Endothelial cell of umbilical vein (primary cell): ENCODE measurements around the gene FGD5. TPM values are rescaled to one million over a fixed set of nuclear protein-coding genes. Genes with fewer than 3 reads are reported as not detected.

Experiments
- BruUV-seq: library from RNA; stranded (reverse); fragments of 400-500 nt; replicated peaks from 2 replicates; lab custom pipeline; 2021; lab: Mats Ljungman, UMichigan
- CTCF ChIA-PET: fragments of 300-600, 350-600 bp; sonication (Branson Sonifier 250); formaldehyde crosslinking; loops from one replicate; lab custom pipeline; 2021; ENCODE audit warnings: antibody characterized with exemption, inconsistent platforms; lab: Charles Lee
- POLR2A ChIA-PET: fragments of 300-600, 350-600 bp; sonication (Branson Sonifier 250); formaldehyde crosslinking; loops from one replicate; lab custom pipeline; 2021; ENCODE audit warnings: antibody characterized with exemption, inconsistent platforms; lab: Charles Lee
- DNase-seq: peaks from one replicate; pipeline ENCODE4 v3.0.0-alpha.2; 2011; ENCODE audit warnings: low read depth, low spot score
- FAIRE-seq: peaks from 2 replicates; lab custom pipeline; 2011; peaks lifted over from hg19 to GRCh38; lab: Jason Lieb, UNC
- H2AFZ ChIP-seq: 2 replicates; pipeline ENCODE4 v1.6.0; 2012; ENCODE audit warnings: low read depth, low read length, control low read depth, inconsistent platforms
- H3K27ac ChIP-seq: 2 replicates; pipeline ENCODE4 v1.5.1; 2011; ENCODE audit warnings: low read depth, mild to moderate bottlenecking, control low read depth, low read length, moderate library complexity; ENCODE audit not compliant: insufficient read depth
- H3K27me3 ChIP-seq, 2 experiments: 2 replicates each; pipeline versions ENCODE4 v1.6.0 to v1.6.1; 2011; ENCODE audit warnings: low read length in 2 of 2, mixed read lengths in 1 of 2; ENCODE audit not compliant: control insufficient read depth in 2 of 2, insufficient read depth in 2 of 2
- H3K36me3 ChIP-seq, 2 experiments: 2 replicates in 1 of 2; 3 replicates in 1 of 2; pipeline ENCODE4 v1.5.1; 2011; ENCODE audit warnings: low read length in 2 of 2, mild to moderate bottlenecking in 1 of 2, moderate library complexity in 1 of 2; ENCODE audit not compliant: control insufficient read depth in 2 of 2, insufficient read depth in 2 of 2; ENCODE audit errors: extremely low read depth in 1 of 2
- H3K4me1 ChIP-seq: 3 replicates; pipeline ENCODE4 v1.5.1; 2011; ENCODE audit warnings: mild to moderate bottlenecking, low read length; ENCODE audit not compliant: control insufficient read depth, insufficient read depth; ENCODE audit errors: extremely low read depth
- H3K4me2 ChIP-seq: 2 replicates; pipeline ENCODE4 v1.6.1; 2011; ENCODE audit warnings: low read length, control low read depth, mixed read lengths; ENCODE audit not compliant: insufficient read depth
- H3K4me3 ChIP-seq, 3 experiments: fragments of 200-600 bp in 1 of 3; sonication (generic), shearing (Covaris generic) in 1 of 3; replicated peaks in 1 of 3; 2 replicates each; pipeline ENCODE4 v1.5.1; 2011 to 2016; ENCODE audit warnings: control low read depth in 3 of 3, low read length in 3 of 3, mild to moderate bottlenecking in 2 of 3, inconsistent platforms in 1 of 3, low read depth in 1 of 3, moderate library complexity in 1 of 3; ENCODE audit not compliant: insufficient read depth in 1 of 3
- H3K79me2 ChIP-seq: 2 replicates; pipeline ENCODE4 v1.6.0; 2012; ENCODE audit warnings: low read length, inconsistent platforms; ENCODE audit not compliant: control insufficient read depth, insufficient read depth
- H3K9ac ChIP-seq: replicated peaks from 2 replicates; pipeline ENCODE3; 2011; ENCODE audit warnings: low read length, control low read depth; ENCODE audit not compliant: insufficient read depth; ENCODE audit errors: extremely low read depth
- H3K9me1 ChIP-seq: replicated peaks from 3 replicates; pipeline ENCODE4 v1.6.0; 2011; ENCODE audit warnings: mild to moderate bottlenecking, low read length; ENCODE audit not compliant: control insufficient read depth, insufficient read depth; ENCODE audit errors: extremely low read depth
- H3K9me3 ChIP-seq: replicated peaks from 2 replicates; pipeline ENCODE4 v1.5.1; 2012; ENCODE audit warnings: low read length, inconsistent platforms; ENCODE audit not compliant: control insufficient read depth, insufficient read depth
- H4K20me1 ChIP-seq: replicated peaks from 2 replicates; pipeline ENCODE3; 2011; ENCODE audit warnings: mild to moderate bottlenecking, low read length; ENCODE audit not compliant: control insufficient read depth, insufficient read depth; ENCODE audit errors: extremely low read depth
- CTCF ChIP-seq, 2 donors: IDR thresholded peaks; 1 replicate in 1 of 2; 2 replicates in 1 of 2; pipeline ENCODE4 v1.5.1; 2011; ENCODE audit warnings: low read length in 2 of 2, mild to moderate bottlenecking in 2 of 2, moderate library complexity in 2 of 2, control low read depth in 1 of 2, inconsistent platforms in 1 of 2, low read depth in 1 of 2; ENCODE audit not compliant: insufficient read depth in 1 of 2; ENCODE audit errors: extremely low read depth in 1 of 2
- EZH2 ChIP-seq: IDR thresholded peaks from 2 replicates; pipeline ENCODE4 v1.6.1; 2012; ENCODE audit warnings: borderline replicate concordance, low read depth, mild to moderate bottlenecking, moderate library complexity, low read length, inconsistent platforms; ENCODE audit not compliant: severe bottlenecking
- FOS ChIP-seq: IDR thresholded peaks from 2 replicates; pipeline ENCODE4 v1.6.1; 2011; ENCODE audit warnings: mild to moderate bottlenecking, low read length, moderate library complexity, borderline replicate concordance; ENCODE audit not compliant: insufficient read depth
- GATA2 ChIP-seq: IDR thresholded peaks from 2 replicates; pipeline ENCODE4 v1.7.0; 2011; ENCODE audit warnings: low read depth, mild to moderate bottlenecking, moderate library complexity, mixed read lengths, low read length; ENCODE audit not compliant: insufficient read length, insufficient read depth
- JUN ChIP-seq: IDR thresholded peaks from 2 replicates; pipeline ENCODE4 v1.6.1; 2011; ENCODE audit warnings: borderline replicate concordance, low read depth; ENCODE audit not compliant: insufficient read length, insufficient read depth
- MAX ChIP-seq: IDR thresholded peaks from 2 replicates; pipeline ENCODE4 v1.6.1; 2011; ENCODE audit not compliant: insufficient read depth, insufficient read length
- MYC ChIP-seq: IDR thresholded peaks from one replicate; pipeline ENCODE4 v1.6.1; 2011; ENCODE audit warnings: mild to moderate bottlenecking, low read depth, low read length
- POLR2A ChIP-seq: IDR thresholded peaks from 2 replicates; pipeline ENCODE4 v1.6.1; 2012; ENCODE audit warnings: low read depth, mild to moderate bottlenecking, control low read depth, low read length
- POLR2AphosphoS5 ChIP-seq: IDR thresholded peaks from 2 replicates; pipeline ENCODE4 v1.6.1; 2012; ENCODE audit warnings: low read depth, mild to moderate bottlenecking, control low read depth, low read length, moderate library complexity; ENCODE audit not compliant: insufficient read depth
- dilution Hi-C: fragments of 300-500 bp; cut with MboI; formaldehyde crosslinking; loops from one replicate; pipeline ENCODE4 v1.15.0; 2019; ENCODE audit warnings: low sequenced_read_pairs; ENCODE audit not compliant: extremely low pct_ligation_motif_present
- intact Hi-C: fragments of 100-400 bp; cut with micrococcal nuclease; formaldehyde crosslinking; loops from one replicate; pipeline ENCODE4 v1.10.0; 2022
- polyA plus RNA-seq, 4 experiments: library from polyadenylated mRNA; depleted of rRNA in 3 of 4; stranded (reverse) in 3 of 4; unstranded in 1 of 4; fragments of >200 nt; gene quantifications; 2 replicates each; pipeline versions ENCODE4 v1.2.1 to v1.2.3, GENCODE V29; 2011 to 2012; ENCODE audit warnings: missing spikeins in 1 of 4
- total RNA-seq: library from RNA; stranded (reverse); gene quantifications from 2 replicates; pipeline ENCODE4 v1.2.3, GENCODE V29; 2021

FGD5 gene
- total and polyA plus RNA-seq, 2 donors (not counting 3 experiments of a cell fraction or from before 2014, with no cell fraction given) = 49.6 to 134 TPM

GRCh38 chr3:14796403-14797077 lies 22.2 kb upstream of the FGD5 start:
- H3K4me3 ChIP-seq = no peak overlapping the region
- no peaks in the 10 kb centered on the region for H4K20me1 ChIP-seq
- no peaks in the 10 kb centered on the region for H3K9me3 ChIP-seq
- intact Hi-C loops (no loop called here), dilution Hi-C loops (no loop called here)
- H2AFZ ChIP-seq = no peak overlapping the region
- no TSS peak for BruUV-seq
- peaks cover 2% of the 10 kb centered on the region for H3K4me1 ChIP-seq
- no peak overlapping the region for H3K4me2 ChIP-seq
- POLR2A ChIA-PET = no interaction called here
- no peak overlapping the region for H3K27ac ChIP-seq
- no peak for TF ChIP-seq EZH2
- TF ChIP-seq MYC = no peak
- TF ChIP-seq FOS = no peak
- TF ChIP-seq POLR2AphosphoS5 = no peak
- TF ChIP-seq MAX = no peak
- TF ChIP-seq GATA2 = no peak
- TF ChIP-seq JUN = no peak
- no peak for TF ChIP-seq CTCF (IDR thresholded peaks at IDR 0.05; ENCODE audit: extremely low read depth in 1 of 2, insufficient read depth in 1 of 2, low read depth in 1 of 2, low read length in 2 of 2)
- no peak for TF ChIP-seq POLR2A
- no peaks in the 10 kb centered on the region for H3K36me3 ChIP-seq
- CTCF ChIA-PET = interaction anchor here (1.6 kb wide), 1 partner anchor 127 kb away, joined by 3 read pairs; no protein-coding TSS in a partner anchor
- no peaks in the 10 kb centered on the region for H3K9me1 ChIP-seq
- H3K27me3 ChIP-seq = no peaks in the 10 kb centered on the region
- no peak for FAIRE-seq
- no peak overlapping the region for H3K9ac ChIP-seq
- no peaks in the 10 kb centered on the region for H3K79me2 ChIP-seq
- no peak for DNase-seq
